ENCODE data around the gene MCTP2.

DNA sequence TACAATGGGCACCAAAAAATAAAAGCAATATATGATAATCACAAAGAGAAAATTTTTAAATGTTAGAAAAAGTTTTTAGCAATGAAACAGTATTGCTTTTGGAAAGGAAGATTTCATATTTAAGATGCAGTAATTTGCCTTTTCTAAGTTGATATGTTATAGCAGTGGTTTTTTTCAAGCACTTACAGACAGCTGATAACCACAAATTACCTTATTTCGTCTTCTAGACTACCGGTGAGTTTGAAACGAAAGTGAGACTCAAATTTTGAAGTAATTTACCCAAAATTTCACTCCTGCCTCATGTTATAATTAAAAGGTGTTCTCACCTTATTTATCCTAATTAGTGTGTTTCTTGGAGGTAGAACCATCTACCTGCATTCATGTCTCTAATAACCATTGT lies 207.8 kb downstream of the MCTP2 start:
- TF ChIP-seq ZNF274 (IDR thresholded peaks at IDR 0.05; ENCODE audit: low read depth, low read length) (no peak), YY1 (IDR thresholded peaks at IDR 0.05; ENCODE audit: insufficient read depth, insufficient read length) (no peak)
